ENCODE measurements around the gene CDH12. TPM values are rescaled to one million over a fixed set of nuclear protein-coding genes. Genes with fewer than 3 reads are reported as not detected.
"Not testable (repeated sequence)": the region's sequence is repeated elsewhere in the genome, so short reads cannot be mapped to it uniquely, and the experiment has no call there.

The CDH12 gene
- total RNA-seq, 1 donor from 2014 or later: not detected

DNA sequence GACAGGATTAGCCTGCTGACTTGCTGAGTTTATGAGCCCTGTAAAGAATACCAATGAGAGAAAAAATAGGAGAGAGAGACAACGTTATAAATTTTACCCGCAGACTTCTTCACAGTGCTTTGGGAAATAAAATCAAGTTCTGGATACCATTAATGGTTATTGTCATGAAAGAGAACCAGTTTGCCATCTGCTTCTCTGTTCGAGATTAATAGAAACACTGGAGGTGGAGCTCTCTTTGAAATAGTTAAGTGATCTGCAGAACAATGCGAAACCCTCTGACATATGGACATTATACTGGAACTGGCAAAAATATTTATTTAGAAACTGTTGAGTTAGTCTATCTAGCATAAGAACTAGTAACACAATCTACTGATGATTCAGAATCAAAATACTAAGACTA, 500.7 kb downstream of the CDH12 start:
- Histone ChIP-seq H3K9me3 (no peaks in the 10 kb centered on the region), H3K36me3 (no peaks in the 10 kb centered on the region), H3K4me3 (no peak overlapping the region), H3K27ac (no peak overlapping the region), H3K4me1 (no peaks in the 10 kb centered on the region), H3K27me3 (no peaks in the 10 kb centered on the region)
- DNase-seq (ENCODE audit: extremely low spot score in 2 of 2): no peak
- intact Hi-C loops (cut with DNase I): no loop called here
- no peak for TF ChIP-seq POLR2AphosphoS5 (IDR thresholded peaks at IDR 0.05; ENCODE audit: insufficient read depth in 1 of 2, low read depth in 1 of 2)
- no peak for TF ChIP-seq POLR2A (IDR thresholded peaks at IDR 0.05)
- TF ChIP-seq CTCF (IDR thresholded peaks at IDR 0.05): no peak

DNA sequence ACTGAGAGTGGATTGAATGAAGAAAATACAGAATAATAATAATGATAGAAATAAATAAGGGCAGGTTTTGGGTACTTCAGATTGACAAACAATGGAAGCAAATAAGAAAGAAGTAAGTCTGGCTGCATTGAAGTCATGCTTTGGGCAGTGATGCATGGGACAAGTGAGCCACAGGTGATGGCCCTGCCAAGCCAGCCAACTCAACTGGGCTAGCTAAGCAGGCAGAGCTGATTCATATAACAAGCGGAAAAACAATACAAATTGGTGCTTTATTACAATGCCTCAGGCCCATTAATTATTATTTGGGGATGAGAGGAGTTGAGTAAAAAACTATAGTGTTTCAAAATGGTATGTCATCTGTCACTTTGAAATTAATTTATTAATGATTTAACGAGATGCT, 502.0 kb downstream of the CDH12 start:
- H3K27me3 ChIP-seq: no peaks in the 10 kb centered on the region
- DNase-seq (ENCODE audit: extremely low spot score in 2 of 2): no peak
- H3K9me3 ChIP-seq: no peaks in the 10 kb centered on the region
- H3K4me1 ChIP-seq: no peaks in the 10 kb centered on the region
- TF ChIP-seq POLR2A (IDR thresholded peaks at IDR 0.05): no peak
- no peak for TF ChIP-seq CTCF (IDR thresholded peaks at IDR 0.05)
- no peak for TF ChIP-seq POLR2AphosphoS5 (IDR thresholded peaks at IDR 0.05; ENCODE audit: insufficient read depth in 1 of 2, low read depth in 1 of 2)
- H3K36me3 ChIP-seq: no peaks in the 10 kb centered on the region
- intact Hi-C loops (cut with DNase I): no loop called here
- no peak overlapping the region for H3K4me3 ChIP-seq
- H3K27ac ChIP-seq: no peak overlapping the region

GRCh38 chr5:22348027-22348426, 505.1 kb downstream of the CDH12 start:
- no peaks in the 10 kb centered on the region for H3K4me1 ChIP-seq
- intact Hi-C loops (cut with DNase I): no loop called here
- H3K27me3 ChIP-seq: no peaks in the 10 kb centered on the region
- no peak for DNase-seq (ENCODE audit: extremely low spot score in 2 of 2)
- H3K9me3 ChIP-seq: no peaks in the 10 kb centered on the region
- no peak overlapping the region for H3K27ac ChIP-seq
- no peak overlapping the region for H3K4me3 ChIP-seq
- no peak for TF ChIP-seq CTCF (IDR thresholded peaks at IDR 0.05)
- no peak for TF ChIP-seq POLR2AphosphoS5 (IDR thresholded peaks at IDR 0.05; ENCODE audit: insufficient read depth in 1 of 2, low read depth in 1 of 2)
- no peak for TF ChIP-seq POLR2A (IDR thresholded peaks at IDR 0.05)
- no peaks in the 10 kb centered on the region for H3K36me3 ChIP-seq

GRCh38 chr5:22344000-22344399, 509.1 kb downstream of the CDH12 start:
- Histone ChIP-seq H3K9me3 (no peaks in the 10 kb centered on the region), H3K36me3 (no peaks in the 10 kb centered on the region), H3K27me3 (no peaks in the 10 kb centered on the region), H3K4me3 (no peak overlapping the region), H3K4me1 (no peaks in the 10 kb centered on the region), H3K27ac (no peak overlapping the region)
- DNase-seq (ENCODE audit: extremely low spot score in 2 of 2): no peak
- no peak for TF ChIP-seq POLR2AphosphoS5 (IDR thresholded peaks at IDR 0.05; ENCODE audit: insufficient read depth in 1 of 2, low read depth in 1 of 2)
- no peak for TF ChIP-seq CTCF (IDR thresholded peaks at IDR 0.05)
- TF ChIP-seq POLR2A (IDR thresholded peaks at IDR 0.05): no peak
- intact Hi-C loops (cut with DNase I): no loop called here

DNA sequence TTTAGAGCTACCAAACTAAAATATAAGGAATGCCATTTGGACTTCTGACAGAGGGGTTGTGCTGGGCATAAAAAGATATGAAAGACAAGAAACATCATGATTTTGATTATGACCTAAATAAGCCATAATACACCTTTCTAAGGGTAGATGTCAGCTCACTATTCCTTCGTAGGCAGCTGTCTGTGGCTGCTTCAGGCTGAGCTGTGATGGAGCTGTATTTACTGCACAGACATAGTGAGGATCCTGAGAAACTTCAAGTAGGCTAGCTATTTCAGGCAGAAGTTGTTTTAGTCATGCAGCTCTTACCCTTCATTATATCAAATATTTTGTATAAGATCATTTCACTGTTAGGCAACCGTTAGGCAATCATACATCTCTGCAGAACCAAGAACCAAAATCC, 511.7 kb downstream of the CDH12 start:
- no peak overlapping the region for H3K27ac ChIP-seq
- no peak for TF ChIP-seq POLR2A (IDR thresholded peaks at IDR 0.05)
- TF ChIP-seq POLR2AphosphoS5 (IDR thresholded peaks at IDR 0.05; ENCODE audit: insufficient read depth in 1 of 2, low read depth in 1 of 2): no peak
- no peak for TF ChIP-seq CTCF (IDR thresholded peaks at IDR 0.05)
- H3K9me3 ChIP-seq: no peaks in the 10 kb centered on the region

GRCh38 chr5:22332949-22333348, 520.2 kb downstream of the CDH12 start:
- H3K36me3 ChIP-seq; H3K9me3 ChIP-seq; H3K4me3 ChIP-seq; DNase-seq (ENCODE audit: extremely low spot score in 2 of 2); H3K27me3 ChIP-seq; intact Hi-C loops (cut with DNase I); H3K27ac ChIP-seq; H3K4me1 ChIP-seq: not testable (repeated sequence)

More for the DNA sequence above, 511.7 kb downstream of the CDH12 start:
- Histone ChIP-seq H3K4me3 (no peak overlapping the region), H3K36me3 (no peaks in the 10 kb centered on the region), H3K27me3 (no peaks in the 10 kb centered on the region), H3K4me1 (no peaks in the 10 kb centered on the region)
- intact Hi-C loops (cut with DNase I): no loop called here
- no peak for DNase-seq (ENCODE audit: extremely low spot score in 2 of 2)

Data from vagina (tissue), 2 donors.